Adipocyte (in vitro differentiated cells): ENCODE measurements around the gene KLHL18.
"Not testable (repeated sequence)": the region's sequence is repeated elsewhere in the genome, so short reads cannot be mapped to it uniquely, and the experiment has no call there.

Source experiments
- DNase-seq: peaks from one replicate; pipeline ENCODE4 v3.0.0-alpha.2; 2015; ENCODE audit warnings: low read depth
- H3K27me3 ChIP-seq: replicated peaks from 2 replicates; pipeline ENCODE4 v1.7.0; 2013; ENCODE audit warnings: mild to moderate bottlenecking, low read length, moderate library complexity; ENCODE audit not compliant: control insufficient read depth, insufficient read depth
- H3K36me3 ChIP-seq: 2 replicates; pipeline ENCODE4 v1.7.0; 2013; ENCODE audit warnings: low read length, mild to moderate bottlenecking, moderate library complexity; ENCODE audit not compliant: control insufficient read depth, insufficient read depth, severe bottlenecking
- H3K4me1 ChIP-seq: 2 replicates; pipeline ENCODE4 v1.7.0; 2013; ENCODE audit warnings: mild to moderate bottlenecking, low read length, moderate library complexity; ENCODE audit not compliant: control insufficient read depth, insufficient read depth
- H3K4me3 ChIP-seq: 2 replicates; pipeline ENCODE4 v1.7.0; 2013; ENCODE audit warnings: mild to moderate bottlenecking, low read length, moderate library complexity
- H3K9ac ChIP-seq: 2 replicates; pipeline ENCODE4 v1.7.0; 2013; ENCODE audit warnings: mild to moderate bottlenecking, low read length, moderate library complexity
- H3K9me3 ChIP-seq: 2 replicates; pipeline ENCODE4 v1.7.0; 2013; ENCODE audit warnings: mild to moderate bottlenecking, low read length, moderate library complexity; ENCODE audit not compliant: control insufficient read depth

The KLHL18 gene

DNA sequence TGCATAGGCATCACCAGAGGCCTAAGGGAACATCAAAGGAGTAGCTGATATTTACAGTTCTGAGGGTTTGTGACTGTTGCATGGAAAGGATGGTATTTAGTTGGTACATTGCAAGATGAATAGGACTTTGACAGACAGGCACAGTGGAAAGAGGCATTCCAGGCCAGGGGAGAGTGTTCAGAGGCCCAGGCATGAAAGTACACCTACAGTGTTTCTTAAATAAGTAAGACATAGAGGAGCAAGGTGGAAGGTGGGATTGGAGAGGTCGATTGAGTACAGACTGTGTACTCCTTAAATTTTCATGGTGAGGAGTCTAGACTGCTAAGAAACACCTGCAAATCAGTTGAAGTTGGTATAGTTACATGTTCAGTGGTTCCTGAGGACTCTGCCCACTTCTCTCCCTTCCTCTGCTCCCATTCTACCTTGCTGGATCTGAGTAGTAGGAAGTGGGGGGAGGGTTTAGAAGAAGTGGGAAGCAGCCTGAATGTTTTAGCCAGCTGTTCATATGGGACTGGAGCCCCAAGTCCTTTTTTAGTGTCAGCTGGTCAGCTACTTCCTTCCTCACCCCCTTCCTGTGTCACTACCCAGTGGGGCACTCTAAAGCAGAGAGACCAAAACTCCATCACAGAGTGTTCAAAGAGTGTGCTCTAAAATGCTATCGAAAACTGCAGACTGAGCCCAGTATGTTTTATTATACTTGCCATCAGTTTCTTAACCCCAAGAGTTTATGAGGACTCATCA, 14.0 kb downstream of the KLHL18 start:
- H3K9me3 ChIP-seq, result no peaks in the 10 kb centered on the region
- H3K4me1 ChIP-seq, result peaks cover 9% of the 10 kb centered on the region
- no peaks in the 10 kb centered on the region for H3K27me3 ChIP-seq
- no peak for DNase-seq
- peaks cover 8% of the 10 kb centered on the region for H3K36me3 ChIP-seq
- no peak overlapping the region for H3K4me3 ChIP-seq
- H3K9ac ChIP-seq, result no peak overlapping the region

GRCh38 chr3:47298439-47298838, 15.7 kb downstream of the KLHL18 start:
- no peak overlapping the region for H3K4me3 ChIP-seq
- no peaks in the 10 kb centered on the region for H3K9me3 ChIP-seq
- no peaks in the 10 kb centered on the region for H3K27me3 ChIP-seq
- DNase-seq, result no peak
- H3K4me1 ChIP-seq, result peaks cover 9% of the 10 kb centered on the region
- peaks cover 20% of the 10 kb centered on the region for H3K36me3 ChIP-seq
- H3K9ac ChIP-seq, result no peak overlapping the region

DNA sequence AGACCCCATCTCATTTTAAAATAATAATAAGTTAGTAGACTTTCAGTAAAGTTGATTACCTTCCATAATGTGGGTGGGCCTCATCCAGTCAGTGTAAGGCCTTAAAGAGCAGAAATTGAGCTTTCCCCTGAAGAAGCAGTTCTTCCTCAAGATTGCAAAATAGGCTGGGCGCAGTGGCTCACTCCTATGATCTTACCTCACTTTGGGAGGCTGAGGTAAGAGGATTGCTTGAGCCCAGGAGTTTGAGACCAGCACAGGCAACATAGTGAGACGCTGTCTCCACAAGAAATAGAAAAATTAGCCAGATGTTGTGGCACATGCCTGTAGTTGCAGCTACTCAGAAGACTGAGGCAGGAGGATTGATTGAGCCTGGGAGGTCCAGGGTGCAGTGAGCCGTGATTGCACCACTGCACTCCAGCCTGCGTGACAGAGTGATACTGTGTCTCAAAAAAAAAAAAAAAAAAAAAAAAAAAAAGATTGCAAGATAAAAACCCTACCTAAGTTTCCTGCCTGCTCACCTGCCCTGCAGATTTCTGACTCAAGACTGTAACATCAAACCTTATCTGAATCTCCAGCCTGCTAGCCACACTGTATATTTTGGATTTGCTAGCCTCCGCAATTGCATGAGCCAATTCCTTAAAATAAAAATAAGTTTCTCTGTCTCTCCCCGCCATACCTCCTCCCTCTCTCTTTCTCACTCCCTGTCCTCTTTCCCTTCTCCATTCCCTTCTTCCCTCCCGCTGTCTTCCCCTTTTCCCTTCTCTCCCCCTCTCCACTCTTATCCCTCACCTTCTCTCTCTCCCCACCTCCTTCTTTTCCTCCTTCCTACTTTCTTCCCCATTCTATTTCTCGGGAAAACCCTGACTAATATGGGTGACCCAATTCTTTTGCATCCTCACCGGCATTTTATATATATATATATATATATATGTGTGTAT, 16.9 kb downstream of the KLHL18 start:
- Histone ChIP-seq H3K9ac (no peak overlapping the region), H3K4me3 (no peak overlapping the region), H3K36me3 (peaks cover 21% of the 10 kb centered on the region), H3K4me1 (peaks cover 9% of the 10 kb centered on the region), H3K9me3 (no peaks in the 10 kb centered on the region), H3K27me3 (no peaks in the 10 kb centered on the region)
- DNase-seq, result no peak

DNA sequence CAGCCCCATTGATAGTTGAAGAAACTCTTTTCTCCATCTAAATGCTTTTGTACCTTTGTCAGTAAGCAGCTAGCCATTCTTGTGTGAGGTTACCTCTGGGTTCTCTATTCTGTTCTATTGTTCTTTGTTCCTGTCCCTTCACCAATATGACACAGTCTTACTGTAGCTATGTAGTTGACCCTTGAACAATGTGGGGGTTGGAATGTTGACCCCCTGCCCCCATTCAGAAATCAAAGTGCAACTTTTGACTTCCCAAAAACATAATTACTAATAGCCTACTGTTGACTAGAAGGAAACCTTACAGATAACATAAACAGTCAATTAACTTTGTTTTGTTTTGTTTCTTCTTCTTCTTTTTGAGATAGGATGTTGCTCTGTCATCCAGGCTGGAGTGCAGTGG, 18.7 kb downstream of the KLHL18 start:
- no peak overlapping the region for H3K4me3 ChIP-seq

GRCh38 chr3:47306022-47306421, 23.3 kb downstream of the KLHL18 start:
- Histone ChIP-seq H3K9ac (no peak overlapping the region), H3K9me3 (no peaks in the 10 kb centered on the region), H3K4me3 (no peak overlapping the region), H3K27me3 (no peaks in the 10 kb centered on the region), H3K36me3 (peaks cover 15% of the 10 kb centered on the region), H3K4me1 (no peaks in the 10 kb centered on the region)
- DNase-seq, result no peak

More for the DNA sequence above, 18.7 kb downstream of the KLHL18 start:
- DNase-seq, result no peak
- Histone ChIP-seq H3K4me1 (no peaks in the 10 kb centered on the region), H3K9me3 (no peaks in the 10 kb centered on the region), H3K27me3 (no peaks in the 10 kb centered on the region), H3K9ac (no peak overlapping the region), H3K36me3 (peaks cover 21% of the 10 kb centered on the region)

GRCh38 chr3:47309231-47309630, 26.5 kb downstream of the KLHL18 start:
- H3K27me3 ChIP-seq, H3K36me3 ChIP-seq, H3K4me1 ChIP-seq, H3K9ac ChIP-seq, H3K4me3 ChIP-seq, H3K9me3 ChIP-seq, DNase-seq: not testable (repeated sequence)

GRCh38 chr3:47310391-47310790, 27.6 kb downstream of the KLHL18 start:
- Histone ChIP-seq H3K9me3 (no peaks in the 10 kb centered on the region), H3K36me3 (peaks cover 3% of the 10 kb centered on the region), H3K4me1 (peaks cover 21% of the 10 kb centered on the region), H3K4me3 (no peak overlapping the region), H3K27me3 (no peaks in the 10 kb centered on the region), H3K9ac (no peak overlapping the region)
- no peak for DNase-seq

DNA sequence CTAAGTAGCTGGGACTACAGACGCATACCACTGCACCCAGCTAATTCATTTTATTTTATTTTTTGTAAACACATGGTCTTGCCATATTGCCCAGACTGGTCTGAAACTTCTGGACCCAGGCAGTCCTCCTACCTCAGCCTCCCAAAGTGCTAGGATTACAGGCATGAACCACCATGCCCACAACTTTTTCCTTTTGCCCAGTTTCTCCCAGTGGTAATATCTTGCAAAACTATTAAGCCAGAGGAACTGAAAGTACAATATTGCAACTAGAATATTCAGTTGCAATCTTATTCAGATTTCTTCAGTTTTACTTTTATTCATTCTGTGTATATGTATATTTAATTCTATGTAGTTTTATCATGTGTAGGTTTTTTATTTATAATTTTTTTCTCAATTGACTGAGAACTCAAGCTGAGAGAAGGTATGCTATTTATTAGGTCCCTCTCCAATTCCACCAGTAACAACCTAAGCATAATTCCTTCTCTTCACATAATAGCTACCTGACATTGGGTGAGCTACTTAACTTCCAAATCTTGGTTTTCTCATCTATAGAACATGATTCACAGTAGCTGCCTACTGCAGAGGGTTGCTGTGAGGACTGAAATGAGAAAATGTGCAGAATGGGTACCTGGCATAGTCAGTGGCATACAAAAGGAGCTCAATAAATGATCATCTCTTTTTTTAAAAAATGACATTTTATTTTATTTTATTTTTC, 30.8 kb downstream of the KLHL18 start:
- peak overlapping the region; percentile 55 for H3K9ac ChIP-seq
- peaks cover 29% of the 10 kb centered on the region for H3K4me1 ChIP-seq
- no peaks in the 10 kb centered on the region for H3K9me3 ChIP-seq
- H3K27me3 ChIP-seq, result no peaks in the 10 kb centered on the region
- H3K4me3 ChIP-seq, result no peak overlapping the region
- DNase-seq, result no peak
- no peaks in the 10 kb centered on the region for H3K36me3 ChIP-seq

- peak overlapping the region; percentile 55 for H3K9ac ChIP-seq
- H3K9me3 ChIP-seq, result no peaks in the 10 kb centered on the region
- H3K36me3 ChIP-seq, result no peaks in the 10 kb centered on the region
- H3K27me3 ChIP-seq, result no peaks in the 10 kb centered on the region
- peaks cover 29% of the 10 kb centered on the region for H3K4me1 ChIP-seq
- H3K4me3 ChIP-seq, result no peak overlapping the region
- DNase-seq, result no peak
Observed at GRCh38 chr3:47314056-47314764, 31.5 kb downstream of the KLHL18 start.

DNA sequence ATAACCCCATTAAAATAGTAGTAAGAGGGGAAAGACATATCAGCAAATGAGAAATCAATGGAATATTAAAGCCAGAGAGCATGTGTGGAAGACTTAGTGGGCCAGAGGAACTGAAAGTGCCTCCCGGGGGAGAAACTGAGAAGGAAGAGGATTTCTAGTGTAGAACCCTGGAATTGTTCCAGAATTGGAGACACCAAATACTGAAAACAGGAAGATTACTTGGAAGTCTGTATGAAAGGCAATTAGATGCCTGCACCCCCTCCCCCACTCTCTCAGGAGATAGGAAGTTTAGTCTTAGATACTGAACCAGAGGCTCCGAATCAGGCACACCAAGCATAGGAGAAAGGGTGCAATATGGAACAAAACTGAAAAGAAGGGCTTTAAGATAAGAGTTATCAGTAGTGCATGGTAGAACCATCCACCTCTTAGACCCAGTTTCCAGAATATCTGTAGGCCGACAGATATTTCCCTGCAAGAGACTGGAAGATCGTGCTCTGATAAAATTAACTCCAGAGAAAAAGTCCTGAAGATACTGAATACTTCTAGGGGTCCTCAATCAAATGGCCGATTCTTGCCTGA, 32.4 kb downstream of the KLHL18 start:
- H3K27me3 ChIP-seq, result no peaks in the 10 kb centered on the region
- no peak overlapping the region for H3K9ac ChIP-seq
- peaks cover 29% of the 10 kb centered on the region for H3K4me1 ChIP-seq
- no peak for DNase-seq
- peak overlapping the region; percentile 41 for H3K4me3 ChIP-seq
- H3K9me3 ChIP-seq, result no peaks in the 10 kb centered on the region
- H3K36me3 ChIP-seq, result peaks cover 7% of the 10 kb centered on the region
